Mesenteric fat pad (tissue), 1 donor: Measurements from ENCODE around the gene PPP4C. TPM values are rescaled to one million over a fixed set of nuclear protein-coding genes. Genes with fewer than 3 reads are reported as not detected.

Experiments used
- DNase-seq: peaks from one replicate; pipeline ENCODE4 v3.0.0-alpha.2; 2020; ENCODE audit warnings: low spot score
- total RNA-seq: library from RNA; stranded (reverse); fragmentation: NEBNext Ultra II Directional; extraction: Animal tissue kit (Norgen Biotek cat#: 25700); gene quantifications from one replicate; pipeline ENCODE4 v1.2.1, GENCODE V29; 2021
- donor health status: DM: yes; HTN: yes; CAD: no.

PPP4C gene
- total RNA-seq, 1 donor from 2014 or later = 81.1 TPM

GRCh38 chr16:30078744-30079143 is 3.0 kb downstream of the PPP4C start:
- no peak for DNase-seq

- no peak for DNase-seq
Observed at GRCh38 chr16:30079480-30079879, 3.7 kb downstream of the PPP4C start.

- DNase-seq = no peak
Observed at GRCh38 chr16:30082545-30083090, 6.8 kb downstream of the PPP4C start.

GRCh38 chr16:30083216-30084055 is 7.6 kb downstream of the PPP4C start:
- no peak for DNase-seq

- DNase-seq = no peak
Observed at GRCh38 chr16:30084096-30084815, 8.5 kb downstream of the PPP4C start.

- DNase-seq = no peak
Observed at GRCh38 chr16:30084816-30085159, 9.0 kb downstream of the PPP4C start.

- DNase-seq = no peak
Observed at GRCh38 chr16:30085247-30085646, 9.5 kb downstream of the PPP4C start.

GRCh38 chr16:30085820-30086219 is 10.0 kb downstream of the PPP4C start:
- DNase-seq = no peak

- no peak for DNase-seq
Observed at GRCh38 chr16:30086291-30087140, 10.7 kb downstream of the PPP4C start.

GRCh38 chr16:30087181-30087898 is 11.5 kb downstream of the PPP4C start:
- DNase-seq = no peak

- DNase-seq = no peak
Observed at GRCh38 chr16:30088237-30088831, 12.5 kb downstream of the PPP4C start.

- no peak for DNase-seq
Observed at GRCh38 chr16:30088832-30089624, 13.2 kb downstream of the PPP4C start.

- no peak for DNase-seq
Observed at GRCh38 chr16:30090610-30091331, 15.0 kb downstream of the PPP4C start.

- peak; percentile 98 for DNase-seq
Observed at GRCh38 chr16:30091474-30092372, 15.9 kb downstream of the PPP4C start, which contains the start of gene TBX6. Gene TBX6, minus strand, starts transcription at chr16:30091924. Its CDS starts 731 bp downstream, at chr16:30091193.

GRCh38 chr16:30092373-30093010 is 16.7 kb downstream of the PPP4C start:
- peak; percentile 93 for DNase-seq

GRCh38 chr16:30094541-30095165 is 18.9 kb downstream of the PPP4C start:
- DNase-seq = no peak
